Kidney (tissue), 14 donors: Measurements from ENCODE around the gene CPZ. TPM values are rescaled to one million over a fixed set of nuclear protein-coding genes. Genes with fewer than 3 reads are reported as not detected.
A peak's percentile ranks its signal among the peaks of the same experiment; 100 is the strongest.

Experiments
- DNase-seq, 5 donors: peaks; one replicate each; pipeline ENCODE4 v3.0.0-alpha.2; 2013 to 2020
- FAIRE-seq: peaks from 2 replicates; lab custom pipeline; 2012; peaks lifted over from hg19 to GRCh38; lab: Jason Lieb, UNC
- H3K27ac ChIP-seq, 2 donors: one replicate each; pipeline ENCODE4 v1.7.0; 2013; ENCODE audit warnings: low read depth in 2 of 2, low read length in 2 of 2, inconsistent platforms in 1 of 2
- H3K27me3 ChIP-seq: one replicate; pipeline ENCODE4 v1.7.1; 2013; ENCODE audit warnings: low read length, inconsistent platforms; ENCODE audit not compliant: control insufficient read depth, insufficient read depth
- H3K36me3 ChIP-seq, 3 donors: one replicate each; pipeline versions ENCODE4 v1.7.0 to v1.7.1; 2013; ENCODE audit warnings: low read length in 3 of 3, control low read depth in 1 of 3, inconsistent platforms in 1 of 3; ENCODE audit not compliant: insufficient read depth in 3 of 3, control insufficient read depth in 2 of 3
- H3K4me1 ChIP-seq, 3 donors: one replicate each; pipeline versions ENCODE4 v1.7.0 to v1.7.1; 2013; ENCODE audit warnings: low read length in 3 of 3, inconsistent platforms in 1 of 3, low read depth in 1 of 3; ENCODE audit not compliant: control insufficient read depth in 2 of 3, insufficient read depth in 2 of 3
- H3K4me3 ChIP-seq, 3 donors: one replicate each; pipeline versions ENCODE4 v1.7.0 to v1.8.1; 2013; ENCODE audit warnings: low read length in 3 of 3, control low read depth in 1 of 3, inconsistent platforms in 1 of 3
- H3K9ac ChIP-seq, 3 donors: one replicate each; pipeline versions ENCODE4 v1.7.0 to v1.7.1; 2013; ENCODE audit warnings: low read length in 3 of 3, control low read depth in 1 of 3, inconsistent platforms in 1 of 3
- H3K9me3 ChIP-seq, 3 donors: one replicate each; pipeline versions ENCODE4 v1.7.0 to v1.7.1; 2013; ENCODE audit warnings: low read length in 3 of 3, control low read depth in 1 of 3, inconsistent platforms in 1 of 3; ENCODE audit not compliant: control insufficient read depth in 2 of 3, insufficient read depth in 1 of 3
- intact Hi-C: fragments of 100-400 bp; cut with DNase I; formaldehyde crosslinking; loops from one replicate; pipeline ENCODE4 v1.11.1; 2022
- polyA plus RNA-seq: library from polyadenylated mRNA; stranded (reverse); fragments of 350-450 nt; fragmentation: Illumina TruSeq; extraction: RNeasy Lipid Tissue Mini Kit (QIAGEN cat#74804); gene quantifications from one replicate; pipeline ENCODE4 v1.2.3, GENCODE V29; 2014; ENCODE audit warnings: low read depth, low replicate concordance; ENCODE audit not compliant: insufficient read depth
- total RNA-seq: library from RNA; stranded (reverse); fragmentation: NEBNext Ultra II Directional; extraction: Animal tissue kit (Norgen Biotek cat#: 25700); gene quantifications from one replicate; pipeline ENCODE4 v1.2.1, GENCODE V29; 2021
- TF ChIP-seq, protein P1 (sequence below): IDR thresholded peaks from 3 replicates; pipeline ENCODE4 v1.5.1; 2012; ENCODE audit warnings: mild to moderate bottlenecking, moderate library complexity, borderline replicate concordance; ENCODE audit not compliant: insufficient read depth; ENCODE audit errors: extremely low read depth
- donor health status: control.
- donor health status: control.
- donor health status: control.
- donor health status: control.
- donor health status: control.
- donor health status: DM: yes; HTN: yes; CAD: no.
- donor health status: Normal renal cell carcinoma (clear cell type).

Gene CPZ
- total and polyA plus RNA-seq, 2 donors from 2014 or later: 1.2 to 2.6 TPM

- intact Hi-C loops: no loop called here
- no peak overlapping the region for H3K27ac ChIP-seq
- no peaks in the 10 kb centered on the region for H3K27me3 ChIP-seq
- H3K4me3 ChIP-seq: no peak overlapping the region
- H3K4me1 ChIP-seq: no peaks in the 10 kb centered on the region
- DNase-seq (no peak), FAIRE-seq (no peak)
- TF ChIP-seq, protein P1, sequence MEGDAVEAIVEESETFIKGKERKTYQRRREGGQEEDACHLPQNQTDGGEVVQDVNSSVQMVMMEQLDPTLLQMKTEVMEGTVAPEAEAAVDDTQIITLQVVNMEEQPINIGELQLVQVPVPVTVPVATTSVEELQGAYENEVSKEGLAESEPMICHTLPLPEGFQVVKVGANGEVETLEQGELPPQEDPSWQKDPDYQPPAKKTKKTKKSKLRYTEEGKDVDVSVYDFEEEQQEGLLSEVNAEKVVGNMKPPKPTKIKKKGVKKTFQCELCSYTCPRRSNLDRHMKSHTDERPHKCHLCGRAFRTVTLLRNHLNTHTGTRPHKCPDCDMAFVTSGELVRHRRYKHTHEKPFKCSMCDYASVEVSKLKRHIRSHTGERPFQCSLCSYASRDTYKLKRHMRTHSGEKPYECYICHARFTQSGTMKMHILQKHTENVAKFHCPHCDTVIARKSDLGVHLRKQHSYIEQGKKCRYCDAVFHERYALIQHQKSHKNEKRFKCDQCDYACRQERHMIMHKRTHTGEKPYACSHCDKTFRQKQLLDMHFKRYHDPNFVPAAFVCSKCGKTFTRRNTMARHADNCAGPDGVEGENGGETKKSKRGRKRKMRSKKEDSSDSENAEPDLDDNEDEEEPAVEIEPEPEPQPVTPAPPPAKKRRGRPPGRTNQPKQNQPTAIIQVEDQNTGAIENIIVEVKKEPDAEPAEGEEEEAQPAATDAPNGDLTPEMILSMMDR: no peak
- no peaks in the 10 kb centered on the region for H3K36me3 ChIP-seq
- H3K9ac ChIP-seq: no peak overlapping the region
- H3K9me3 ChIP-seq: no peaks in the 10 kb centered on the region
Observed at GRCh38 chr4:8610858-8611616, 18.5 kb downstream of the CPZ start.

GRCh38 chr4:8612646-8613045 is 20.1 kb downstream of the CPZ start:
- FAIRE-seq: no peak

GRCh38 chr4:8613421-8614364 is 21.1 kb downstream of the CPZ start:
- intact Hi-C loops: no loop called here
- H3K27me3 ChIP-seq: no peaks in the 10 kb centered on the region
- TF ChIP-seq, protein P1: no peak
- H3K4me3 ChIP-seq: no peak overlapping the region
- H3K9ac ChIP-seq: no peak overlapping the region
- H3K27ac ChIP-seq: no peak overlapping the region
- no peaks in the 10 kb centered on the region for H3K36me3 ChIP-seq
- H3K4me1 ChIP-seq: no peaks in the 10 kb centered on the region
- DNase-seq: peak in 1 of 5 donors; percentile 45
- no peak for FAIRE-seq
- H3K9me3 ChIP-seq: no peaks in the 10 kb centered on the region

More at GRCh38 chr4:8612646-8613045, 20.1 kb downstream of the CPZ start:
- Histone ChIP-seq H3K4me1 (no peaks in the 10 kb centered on the region), H3K4me3 (no peak overlapping the region), H3K27ac (no peak overlapping the region), H3K27me3 (no peaks in the 10 kb centered on the region), H3K9ac (no peak overlapping the region), H3K36me3 (no peaks in the 10 kb centered on the region), H3K9me3 (no peaks in the 10 kb centered on the region)
- TF ChIP-seq, protein P1: no peak
- peak in 1 of 5 donors; percentile 29 for DNase-seq
- intact Hi-C loops: no loop called here
